ENCODE measurements around the gene MBOAT1. TPM values are rescaled to one million over a fixed set of nuclear protein-coding genes. Genes with fewer than 3 reads are reported as not detected.
"Not testable (repeated sequence)": the region's sequence is repeated elsewhere in the genome, so short reads cannot be mapped to it uniquely, and the experiment has no call there.

MBOAT1 gene, protein sequence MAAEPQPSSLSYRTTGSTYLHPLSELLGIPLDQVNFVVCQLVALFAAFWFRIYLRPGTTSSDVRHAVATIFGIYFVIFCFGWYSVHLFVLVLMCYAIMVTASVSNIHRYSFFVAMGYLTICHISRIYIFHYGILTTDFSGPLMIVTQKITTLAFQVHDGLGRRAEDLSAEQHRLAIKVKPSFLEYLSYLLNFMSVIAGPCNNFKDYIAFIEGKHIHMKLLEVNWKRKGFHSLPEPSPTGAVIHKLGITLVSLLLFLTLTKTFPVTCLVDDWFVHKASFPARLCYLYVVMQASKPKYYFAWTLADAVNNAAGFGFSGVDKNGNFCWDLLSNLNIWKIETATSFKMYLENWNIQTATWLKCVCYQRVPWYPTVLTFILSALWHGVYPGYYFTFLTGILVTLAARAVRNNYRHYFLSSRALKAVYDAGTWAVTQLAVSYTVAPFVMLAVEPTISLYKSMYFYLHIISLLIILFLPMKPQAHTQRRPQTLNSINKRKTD
- 3.1 TPM for total RNA-seq

DNA sequence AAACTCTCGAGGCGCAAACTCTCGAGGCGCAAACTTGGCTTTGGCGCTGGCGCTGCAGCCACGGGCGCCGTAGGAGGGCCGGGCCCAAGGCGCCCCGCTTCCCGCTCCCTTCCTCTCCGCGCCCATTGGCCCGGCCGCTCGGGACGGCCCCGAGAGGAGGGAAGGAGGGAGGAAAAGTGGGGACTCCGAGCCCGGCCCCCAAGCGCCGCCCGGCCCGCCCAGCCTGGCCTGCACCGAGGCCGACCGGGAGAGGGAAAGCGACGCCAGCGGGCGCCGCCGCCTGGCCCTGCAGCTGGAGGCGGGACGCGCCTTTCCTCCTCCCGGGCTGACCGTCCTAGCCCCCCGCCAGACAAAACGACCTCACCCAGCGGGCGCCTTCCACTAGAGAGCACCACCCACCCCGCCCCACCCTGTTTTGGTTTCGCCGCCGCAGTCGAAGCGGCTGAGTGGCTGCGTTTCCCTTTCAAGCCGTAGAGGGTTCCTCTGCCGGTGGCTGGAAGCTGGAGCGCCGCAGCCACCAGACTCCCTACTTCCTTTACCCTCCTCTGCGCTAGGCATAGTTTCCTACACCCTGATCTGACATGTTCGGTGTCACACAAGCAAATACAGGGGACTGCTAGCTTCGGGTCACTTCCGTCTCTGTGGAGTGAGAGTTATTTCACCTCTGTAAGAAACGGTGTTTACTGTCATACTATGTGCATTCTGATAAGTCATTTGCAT is at the start of gene MBOAT1:
TSS of gene MBOAT1 (minus strand) at position 78 of the 720 bp plus-strand sequence. CDS start 235 bp downstream, outside the sequence.
- peak; percentile 72 for DNase-seq

DNA sequence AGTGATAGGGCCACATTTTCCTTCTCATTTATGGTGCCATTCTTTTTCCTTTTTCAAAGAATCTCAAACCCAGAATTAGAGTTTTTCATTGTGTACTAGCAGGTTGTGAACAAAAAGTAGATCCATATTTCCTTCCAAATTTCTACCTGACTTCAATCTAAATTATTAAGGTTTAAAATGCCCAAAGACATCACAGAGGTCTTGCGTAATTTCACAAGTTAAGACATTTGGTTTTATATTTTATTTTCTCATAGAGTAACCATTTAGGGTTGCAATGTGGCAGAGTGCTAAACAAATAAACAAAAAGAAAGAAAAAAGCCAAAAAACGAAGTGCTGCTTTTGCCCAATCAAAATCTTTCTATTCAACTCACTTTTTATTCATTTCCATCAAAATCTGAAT is 49.4 kb upstream of the MBOAT1 start:
- no peak for DNase-seq

DNA sequence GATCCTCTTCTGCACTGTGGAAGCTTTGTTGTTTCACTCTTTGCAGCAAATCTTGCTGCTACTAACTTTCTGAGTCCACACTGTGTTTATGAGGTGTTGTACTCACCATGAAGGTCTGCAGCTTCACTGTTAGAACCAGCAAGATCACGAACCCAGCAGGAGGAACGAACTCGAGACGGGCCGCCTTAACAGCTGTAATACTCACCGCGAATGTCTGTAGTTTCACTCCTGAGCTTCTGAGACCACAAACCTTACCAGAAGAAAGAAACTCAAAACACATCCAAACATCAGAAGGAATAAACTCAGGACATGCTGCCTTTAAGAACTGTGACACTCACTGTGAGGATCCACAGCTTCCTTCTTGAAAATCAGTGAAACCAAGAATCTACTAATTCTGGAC is 48.1 kb upstream of the MBOAT1 start:
- DNase-seq, result no peak

DNA sequence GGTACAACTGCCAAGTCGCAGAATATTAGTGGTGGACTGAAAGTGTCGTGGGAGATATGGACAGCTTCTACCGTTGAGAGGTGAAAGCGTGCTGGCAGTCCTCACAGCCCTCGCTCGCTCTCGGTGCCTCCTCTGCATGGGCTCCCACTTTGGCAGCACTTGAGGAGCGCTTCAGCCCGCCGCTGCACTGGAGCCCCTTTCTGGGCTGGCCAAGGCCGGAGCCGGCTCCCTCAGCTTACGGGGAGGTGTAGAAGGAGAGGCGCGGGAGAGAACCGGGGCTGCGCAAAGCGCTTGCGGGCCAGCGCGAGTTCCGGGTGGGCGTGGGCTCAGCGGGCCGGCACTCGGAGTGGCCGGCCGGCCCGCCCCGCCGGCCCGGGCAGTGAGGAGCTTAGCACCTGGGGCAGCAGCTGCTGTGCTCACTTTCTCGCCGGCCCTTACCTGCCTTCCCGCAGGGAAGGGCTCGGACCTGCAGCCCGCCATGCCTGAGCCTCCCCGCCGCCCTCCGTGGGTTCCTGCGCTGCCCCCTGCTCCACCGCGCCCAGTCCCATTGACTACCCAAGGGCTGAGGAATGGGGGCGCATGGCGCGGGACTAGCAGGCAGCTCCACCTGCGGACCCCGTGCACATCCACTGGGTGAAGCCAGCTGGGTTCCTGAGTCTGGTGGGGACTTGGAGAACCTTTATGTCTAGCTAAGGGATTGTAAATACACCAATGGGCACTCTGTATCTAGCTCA is 47.2 kb upstream of the MBOAT1 start:
- no peak for DNase-seq

DNA sequence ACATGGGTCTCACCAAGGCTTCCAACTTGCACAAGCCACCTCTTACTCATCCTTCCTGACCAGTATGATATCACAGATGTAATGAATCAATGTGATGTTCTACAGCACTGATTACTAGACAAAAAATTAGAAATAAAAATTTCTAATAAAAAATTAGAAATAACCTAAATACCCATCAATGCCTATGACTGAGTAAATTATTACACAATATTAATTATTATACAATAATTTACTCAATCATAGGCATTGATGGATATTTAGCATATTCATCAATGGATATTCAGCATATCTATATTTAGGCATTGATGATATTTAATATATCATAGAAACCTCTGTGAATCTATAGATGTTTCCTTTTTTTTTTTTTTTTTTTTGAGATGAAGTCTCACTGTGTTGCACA is 43.2 kb upstream of the MBOAT1 start:
- DNase-seq, result no peak

DNA sequence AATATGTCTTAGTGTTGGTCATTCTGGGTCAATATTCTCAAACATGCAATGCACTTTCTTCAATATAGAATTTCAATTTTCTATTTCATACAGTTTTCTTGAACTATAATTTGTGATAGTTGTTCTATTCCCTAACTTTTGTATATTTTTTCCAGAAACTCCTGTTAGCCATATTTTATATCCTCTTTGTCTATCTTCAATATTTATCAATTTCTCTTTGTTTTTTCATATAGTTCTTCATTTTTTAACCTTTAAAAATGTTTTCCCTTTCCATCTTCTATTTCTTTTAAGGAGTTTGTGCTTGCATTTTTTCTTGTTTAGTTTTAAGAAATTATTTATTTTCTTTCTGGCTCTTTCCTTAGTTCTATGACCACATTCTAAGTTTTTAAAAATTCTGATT is 42.0 kb upstream of the MBOAT1 start:
- no peak for DNase-seq

DNA sequence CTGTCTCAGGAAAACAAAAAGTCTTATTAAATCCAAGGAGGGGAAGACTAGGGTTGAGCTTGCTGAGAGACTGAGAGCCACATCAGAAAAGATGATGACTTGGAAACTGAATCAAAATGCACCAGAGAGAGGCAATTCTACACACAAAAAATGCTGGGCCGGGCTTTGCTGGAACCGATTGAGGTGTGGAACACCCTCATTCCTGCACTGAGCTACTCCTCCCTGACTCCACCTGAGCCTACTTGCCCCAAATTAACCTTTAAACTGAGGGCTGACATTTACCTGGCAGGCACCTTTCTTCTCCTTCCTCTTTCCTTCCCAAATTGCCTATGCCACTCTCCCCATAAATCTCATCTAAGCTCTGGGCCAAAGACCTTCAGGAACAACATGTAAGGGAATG is 40.8 kb upstream of the MBOAT1 start:
- DNase-seq, result no peak

DNA sequence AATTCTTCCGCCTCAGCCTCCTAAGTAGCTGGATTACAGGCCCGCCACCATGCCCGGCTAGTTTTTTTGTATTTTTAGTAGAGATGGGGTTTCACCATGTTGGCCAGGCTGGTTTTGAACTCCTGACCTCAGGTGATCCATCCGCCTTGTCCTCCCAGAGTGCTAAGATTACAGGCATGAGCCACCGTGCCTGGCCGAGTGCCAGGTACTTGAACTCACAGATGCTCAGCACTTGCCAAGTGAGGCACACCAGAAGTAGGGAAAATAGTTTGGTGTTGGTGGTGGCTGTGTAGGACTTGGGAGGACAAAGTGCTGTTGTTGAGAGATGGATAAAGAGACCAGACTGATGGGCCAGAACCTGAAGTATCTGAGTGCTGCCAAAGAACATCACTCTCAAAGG is 40.0 kb upstream of the MBOAT1 start:
- no peak for DNase-seq

DNA sequence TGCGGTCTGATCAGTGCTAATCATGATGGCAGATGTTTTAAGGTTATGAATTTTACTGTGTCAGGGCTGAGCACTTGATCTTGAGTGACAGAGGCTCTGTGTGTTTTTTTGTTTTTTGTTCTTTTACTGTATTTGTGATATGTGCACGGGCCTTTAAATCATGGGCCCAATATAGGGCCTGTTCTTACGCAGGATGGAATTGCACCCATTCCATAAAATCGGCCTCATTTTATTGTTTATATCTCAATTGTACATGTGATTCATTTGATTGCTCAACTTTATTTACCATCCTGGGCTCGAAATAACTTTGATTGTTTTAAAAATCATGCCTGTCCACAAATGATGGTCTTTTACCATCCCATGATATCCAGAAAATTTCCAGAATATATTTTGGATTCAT is 39.3 kb upstream of the MBOAT1 start:
- no peak for DNase-seq

DNA sequence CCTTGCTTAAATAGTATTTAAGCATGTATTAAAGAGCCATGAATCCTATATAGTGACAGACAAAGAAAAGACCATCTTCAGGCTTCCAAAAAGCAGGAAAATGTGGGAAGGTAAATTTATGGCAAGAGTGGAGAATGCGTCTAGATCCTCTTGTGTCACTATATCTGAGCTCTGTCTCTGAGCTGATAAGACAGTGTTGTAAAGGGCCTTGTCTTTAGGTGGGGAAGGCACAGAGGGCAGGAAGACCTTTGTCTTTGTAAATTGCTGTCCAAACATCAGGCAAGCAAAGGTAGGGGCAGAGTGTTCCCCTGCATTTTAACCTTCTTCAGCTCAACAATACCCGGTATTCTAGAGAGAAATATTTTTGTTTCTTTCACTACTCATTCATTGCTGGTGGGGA is 33.9 kb upstream of the MBOAT1 start:
- no peak for DNase-seq

DNA sequence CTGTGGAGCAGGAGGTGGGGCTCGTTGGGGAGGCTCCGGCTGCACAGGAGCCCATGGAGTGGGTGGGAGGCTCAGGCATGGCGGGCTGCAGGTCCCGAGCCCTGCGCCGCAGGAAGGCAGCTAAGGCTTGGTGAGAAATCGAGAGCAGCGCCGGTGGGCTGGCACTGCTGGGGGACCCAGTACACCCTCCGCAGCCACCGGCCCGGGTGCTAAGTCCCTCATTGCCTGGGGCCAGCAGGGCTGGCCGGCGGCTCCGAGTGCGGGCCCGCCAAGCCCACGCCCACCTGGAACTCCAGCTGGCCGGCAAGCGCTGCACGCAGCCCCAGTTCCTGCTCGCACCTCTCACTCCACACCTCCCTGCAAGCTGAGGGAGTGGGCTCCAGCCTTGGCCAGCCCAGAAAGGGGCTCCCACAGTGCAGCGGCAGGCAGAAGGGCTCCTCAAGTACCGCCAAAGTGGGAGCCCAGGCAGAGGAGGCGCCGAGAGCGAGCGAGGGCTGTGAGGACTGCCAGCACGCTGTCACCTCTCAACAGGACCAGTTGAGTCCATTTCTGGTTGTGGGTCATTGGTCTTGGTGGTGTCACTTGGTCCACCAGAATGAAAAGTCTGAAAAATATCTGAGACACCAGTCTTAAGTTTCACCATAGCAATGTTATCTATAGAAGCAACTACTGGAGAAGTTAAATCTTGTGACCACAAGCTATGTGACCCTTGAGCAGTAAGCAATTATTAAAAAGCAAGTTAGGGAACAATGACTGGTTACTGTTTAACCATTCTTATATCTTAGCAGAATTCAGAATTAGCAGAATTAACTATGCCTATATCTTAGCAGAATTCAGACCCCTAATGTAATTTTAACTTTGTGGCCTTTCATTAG is 32.8 kb upstream of the MBOAT1 start:
- DNase-seq, result not testable (repeated sequence)

DNA sequence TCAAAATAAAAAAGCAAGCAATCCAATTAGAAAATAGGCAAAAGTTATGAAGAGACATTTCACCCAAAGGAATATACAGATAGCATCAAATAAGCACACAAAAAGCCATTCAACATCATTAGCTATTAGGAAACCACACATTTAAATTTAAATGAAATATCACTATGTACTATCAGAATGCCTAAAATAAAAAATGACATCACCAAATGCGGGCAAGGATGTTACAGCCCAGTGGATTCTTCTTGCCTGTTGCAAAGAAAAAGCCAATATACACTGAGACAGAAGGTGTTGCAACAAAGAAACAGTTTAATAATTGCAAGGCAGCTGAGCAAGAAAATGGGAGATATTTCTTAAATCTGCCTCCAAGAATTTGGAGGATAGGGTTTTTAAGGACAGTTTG is 31.0 kb upstream of the MBOAT1 start:
- no peak for DNase-seq

DNA sequence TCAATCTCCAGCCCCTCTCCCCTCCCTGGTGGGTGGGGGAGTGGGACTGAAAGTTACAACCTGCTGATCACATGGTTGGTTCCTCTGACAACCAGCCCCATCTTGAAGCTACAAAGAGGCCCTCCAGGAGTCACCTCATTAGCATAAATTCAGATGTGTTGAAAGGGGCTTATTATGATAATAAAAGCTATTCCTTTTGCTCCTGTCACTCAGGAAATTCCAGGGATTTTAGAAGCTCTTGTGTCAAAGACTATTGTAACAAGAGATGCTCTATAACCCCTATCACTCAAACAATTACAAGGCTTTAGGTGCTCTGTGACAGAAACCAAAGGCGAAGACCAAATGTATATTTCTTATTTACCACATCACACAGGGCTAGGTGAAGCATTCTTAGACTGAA is 30.1 kb upstream of the MBOAT1 start:
- no peak for DNase-seq

DNA sequence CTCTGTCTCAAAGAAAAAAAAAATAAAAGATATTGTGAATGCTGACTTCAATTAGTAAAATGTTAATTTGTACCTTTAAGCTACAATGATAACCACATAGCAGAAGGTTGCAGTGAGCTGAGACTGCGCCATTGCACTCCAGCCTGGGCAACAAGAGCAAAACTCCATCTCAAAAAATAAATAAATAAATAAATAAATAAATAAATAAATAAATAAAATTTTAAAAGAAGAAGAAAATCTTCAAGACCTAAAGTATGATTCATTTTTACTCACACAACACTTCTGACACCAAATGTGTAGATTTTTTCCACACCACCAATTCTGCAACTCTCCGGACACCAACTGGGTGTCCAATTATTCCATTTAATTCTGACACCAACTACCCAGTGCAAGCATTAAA is 28.8 kb upstream of the MBOAT1 start:
- DNase-seq, result no peak

DNA sequence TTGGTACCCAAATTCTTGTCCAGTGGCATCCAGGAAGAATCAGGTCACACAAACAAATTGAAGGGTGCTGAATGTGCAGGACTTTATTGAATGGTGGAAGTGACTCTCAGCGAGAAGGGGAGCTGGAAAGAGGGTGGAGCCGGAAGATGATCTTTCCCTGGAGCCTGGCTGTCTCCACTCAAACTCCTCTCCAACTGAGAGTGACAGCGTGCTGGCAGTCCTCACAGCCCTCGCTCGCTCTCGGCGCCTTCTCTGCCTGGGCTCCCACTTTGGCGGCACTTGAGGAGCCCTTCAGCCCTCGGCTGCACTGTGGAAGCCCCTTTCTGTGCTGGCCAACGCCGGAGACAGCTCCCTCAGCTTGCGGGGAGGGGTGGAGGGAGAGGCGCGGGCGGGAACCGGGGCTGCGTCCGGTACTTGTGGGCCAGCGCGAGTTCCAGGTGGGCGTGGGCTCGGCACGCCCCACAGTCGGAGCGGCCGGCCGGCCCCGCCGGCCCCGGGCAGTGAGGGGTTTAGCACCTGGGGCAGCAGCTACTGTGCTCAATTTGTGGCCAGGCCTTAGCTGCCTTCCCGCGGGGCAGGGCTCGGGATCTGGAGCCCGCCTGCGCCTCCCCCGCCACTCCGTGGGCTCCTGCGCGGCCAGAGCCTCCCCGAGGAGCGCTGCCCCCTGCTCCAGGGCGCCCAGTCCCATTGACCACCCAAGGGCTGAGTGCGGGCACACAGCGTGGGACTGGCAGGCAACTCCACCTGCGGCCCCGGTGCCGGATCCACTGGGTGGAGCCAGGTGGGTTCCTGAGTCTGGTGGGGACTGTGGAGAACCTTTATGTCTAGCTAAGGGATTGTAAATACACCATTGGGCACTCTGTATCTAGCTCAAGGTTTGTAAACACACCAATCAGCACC is 26.7 kb upstream of the MBOAT1 start:
- no peak for DNase-seq

DNA sequence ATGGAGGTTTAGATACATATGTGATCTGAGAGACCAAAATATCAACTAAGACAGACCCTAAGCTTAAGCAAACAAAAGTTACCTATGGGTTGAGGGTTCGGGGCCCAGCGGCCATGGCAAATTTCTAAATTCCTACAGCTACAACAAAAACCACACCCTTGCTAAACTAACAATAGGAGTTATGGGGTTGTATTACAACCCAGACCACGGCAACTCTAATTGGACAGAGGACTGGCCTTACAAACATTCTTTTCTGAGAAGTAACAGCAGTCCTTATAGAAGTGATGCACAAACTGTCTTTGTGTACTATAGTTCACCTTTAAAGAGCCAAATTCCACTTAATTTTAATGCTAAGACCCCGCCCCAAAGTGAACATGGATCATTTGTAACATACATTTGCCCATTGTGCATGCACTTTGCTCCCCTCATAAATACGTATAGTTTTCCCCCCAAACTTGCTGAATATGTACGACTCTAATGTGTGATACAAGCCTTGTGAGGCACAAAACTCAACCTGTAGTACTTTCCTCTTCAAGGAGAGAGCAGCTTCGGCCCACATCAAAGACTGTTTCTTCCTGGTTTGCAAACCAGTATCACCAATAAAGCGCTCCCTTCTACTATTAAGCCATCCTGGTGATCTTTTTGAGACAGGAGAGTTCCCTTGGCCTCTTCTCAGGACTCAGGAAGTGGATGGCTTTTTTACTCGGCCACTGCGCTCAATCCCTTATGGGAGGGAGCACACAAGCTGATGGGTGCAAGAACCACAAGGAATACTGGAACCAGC is 25.6 kb upstream of the MBOAT1 start:
- DNase-seq, result no peak

DNA sequence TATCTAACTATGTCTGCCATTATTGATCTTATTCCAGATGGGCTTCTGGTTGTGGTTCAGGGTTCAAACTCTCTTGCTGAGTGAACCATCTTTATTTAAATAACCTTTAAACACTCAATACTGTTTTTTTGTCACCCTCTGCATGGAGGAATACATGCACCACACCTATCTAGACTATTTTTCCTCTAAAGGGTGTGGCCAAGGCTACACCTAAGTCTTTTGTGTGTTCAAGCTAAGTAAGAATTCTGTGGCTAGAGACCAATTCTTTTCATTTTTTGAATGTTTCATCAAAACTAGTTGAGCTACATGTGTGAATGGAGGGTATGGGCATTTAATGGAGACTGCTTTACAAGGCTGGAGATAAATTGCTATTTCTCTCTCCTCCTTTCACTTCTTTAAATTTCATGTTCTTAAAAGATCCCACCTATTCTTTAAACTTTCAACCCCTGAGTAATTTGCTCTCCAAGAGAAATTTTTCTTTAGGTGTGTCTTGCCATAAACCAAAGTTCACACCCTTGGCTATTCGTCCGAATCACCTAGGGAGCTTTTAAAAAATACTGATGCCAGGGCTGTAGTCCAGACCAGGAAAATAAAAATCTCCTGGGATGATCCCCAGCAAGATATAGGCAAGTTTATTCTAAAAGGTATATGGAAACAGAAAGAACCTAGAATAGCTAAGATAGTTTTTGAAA is 24.8 kb upstream of the MBOAT1 start:
- no peak for DNase-seq

DNA sequence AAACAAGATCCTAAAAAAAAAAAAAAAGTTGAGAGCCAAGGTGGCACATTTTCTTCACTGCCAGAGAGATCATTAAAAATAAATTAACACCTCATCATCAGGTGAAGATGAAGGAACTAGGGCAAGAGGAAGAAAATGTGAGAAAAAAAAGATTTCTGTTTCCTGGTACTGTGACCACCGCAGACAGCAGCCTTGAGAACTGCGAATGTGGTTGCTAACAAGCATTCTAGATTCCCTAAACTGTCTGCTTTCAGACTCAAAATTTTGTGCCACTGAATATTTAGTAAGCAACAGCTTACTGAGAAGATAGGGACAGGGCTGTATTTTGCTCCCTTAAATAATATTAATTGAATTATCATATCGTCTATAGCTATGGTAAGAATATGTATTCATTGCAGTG is 24.1 kb upstream of the MBOAT1 start:
- no peak for DNase-seq

DNA sequence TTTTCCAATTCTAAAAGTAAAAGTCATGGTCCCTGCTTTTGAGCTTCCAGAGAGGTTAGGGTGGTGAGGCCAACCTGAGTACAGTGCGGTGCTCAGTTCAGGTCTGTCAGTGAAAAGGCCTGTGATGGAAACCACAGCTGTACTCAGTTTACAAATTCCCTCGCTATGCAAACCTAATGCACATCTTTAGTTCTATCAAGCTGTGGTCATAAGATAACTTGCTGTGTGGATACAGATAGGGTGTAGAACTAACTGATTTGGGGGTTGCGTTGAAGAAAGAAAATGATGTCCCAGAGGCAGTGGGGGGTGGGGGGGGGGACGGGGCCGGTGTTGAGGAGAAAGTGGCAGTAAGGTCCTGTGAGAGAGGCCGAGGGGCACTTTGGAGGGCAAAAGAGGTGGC is 22.8 kb upstream of the MBOAT1 start:
- DNase-seq, result no peak

DNA sequence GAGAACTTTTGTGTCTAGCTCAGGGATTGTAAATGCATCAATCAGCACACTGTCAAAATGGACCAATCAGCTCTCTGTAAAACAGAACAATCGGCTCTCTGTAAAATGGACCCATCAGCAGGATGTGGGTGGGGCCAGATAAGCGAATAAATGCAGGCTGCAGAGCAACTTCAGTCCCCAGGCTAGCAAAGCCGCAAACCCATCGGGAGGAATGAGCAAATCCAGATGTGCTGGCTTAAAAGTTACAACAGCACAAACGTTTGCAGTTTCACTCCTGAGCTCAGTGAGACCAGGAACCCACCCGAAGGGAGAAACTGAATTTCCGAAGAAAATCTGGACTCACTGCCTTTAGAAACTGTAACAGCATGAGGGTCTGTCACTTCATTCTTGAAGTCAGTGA is 21.9 kb upstream of the MBOAT1 start:
- no peak for DNase-seq

All from occipital lobe (tissue), 2 donors.